IPS DF 6.9 (cell line): ENCODE data around the gene TRERF1.

Experiments used
- DNase-seq: peaks from one replicate; pipeline ENCODE4 v3.0.0-alpha.2; 2013; ENCODE audit warnings: low read depth, low spot score
- H3K27ac ChIP-seq: one replicate; pipeline ENCODE4 v1.5.1; 2013; ENCODE audit warnings: low read length, control low read depth
- H3K27me3 ChIP-seq: 2 replicates; pipeline ENCODE4 v1.6.1; 2013; ENCODE audit warnings: mild to moderate bottlenecking, low read length; ENCODE audit not compliant: control insufficient read depth, insufficient read depth
- H3K36me3 ChIP-seq: 2 replicates; pipeline ENCODE4 v1.6.1; 2013; ENCODE audit warnings: low read length; ENCODE audit not compliant: control insufficient read depth, insufficient read depth
- H3K4me1 ChIP-seq: 2 replicates; pipeline ENCODE4 v1.6.1; 2013; ENCODE audit warnings: low read length; ENCODE audit not compliant: control insufficient read depth, insufficient read depth
- H3K4me3 ChIP-seq: 2 replicates; pipeline ENCODE4 v1.5.1; 2013; ENCODE audit warnings: mild to moderate bottlenecking, low read length
- H3K9me3 ChIP-seq: 2 replicates; pipeline ENCODE4 v1.6.1; 2013; ENCODE audit warnings: low read length, inconsistent platforms; ENCODE audit not compliant: control insufficient read depth, insufficient read depth
- WGBS: extraction: QIAGEN DNeasy Blood & Tissue Kit; methylation state at CpG from one replicate; pipeline ENCODE4 v1.1.7; 2013; ENCODE audit warnings: mixed read lengths, missing lambda C conversion rate; ENCODE audit not compliant: insufficient read length, insufficient coverage; 5-methylcytosine and 5-hydroxymethylcytosine counted together

Gene TRERF1

DNA sequence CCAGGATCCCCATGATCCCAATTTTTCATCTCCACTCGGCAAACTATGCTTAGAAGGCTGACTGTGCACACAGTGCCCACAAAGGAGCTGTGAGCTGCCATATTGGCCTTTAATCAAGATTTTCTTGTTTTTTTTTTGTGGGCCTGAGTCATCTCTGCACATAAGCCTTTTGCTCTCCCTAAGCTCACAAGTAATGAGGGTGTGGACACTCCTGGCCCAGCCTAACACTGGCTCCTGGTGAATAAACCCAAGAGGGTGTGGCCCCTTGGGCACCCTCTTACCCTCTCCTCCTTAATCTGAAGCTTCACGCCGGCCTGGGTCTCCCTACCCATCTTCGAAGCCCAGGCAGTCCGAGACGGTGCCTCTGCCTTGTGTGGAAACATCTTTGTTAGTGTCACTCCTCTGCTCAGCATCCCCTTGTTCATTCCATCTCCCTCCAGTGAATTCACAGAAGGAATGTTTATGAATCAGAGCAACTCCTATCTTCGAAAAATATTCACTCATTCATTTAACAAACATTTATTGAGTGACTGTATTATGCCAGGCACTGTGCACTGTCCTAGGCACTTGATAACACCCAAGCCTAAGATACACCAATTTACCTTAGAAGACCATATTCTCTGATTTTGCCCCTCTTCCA, 211.9 kb downstream of the TRERF1 start:
- DNase-seq: no peak
- Histone ChIP-seq H3K36me3 (peaks cover 5% of the 10 kb centered on the region; the same call in 1 of the 2 replicates), H3K9me3 (no peaks in the 10 kb centered on the region), H3K4me3 (no peak overlapping the region), H3K27me3 (no peaks in the 10 kb centered on the region), H3K4me1 (no peaks in the 10 kb centered on the region; the same call in 1 of the 2 replicates), H3K27ac (no peak overlapping the region)
- WGBS: no CpG with 5 or more reads among the region's 7 CpGs

DNA sequence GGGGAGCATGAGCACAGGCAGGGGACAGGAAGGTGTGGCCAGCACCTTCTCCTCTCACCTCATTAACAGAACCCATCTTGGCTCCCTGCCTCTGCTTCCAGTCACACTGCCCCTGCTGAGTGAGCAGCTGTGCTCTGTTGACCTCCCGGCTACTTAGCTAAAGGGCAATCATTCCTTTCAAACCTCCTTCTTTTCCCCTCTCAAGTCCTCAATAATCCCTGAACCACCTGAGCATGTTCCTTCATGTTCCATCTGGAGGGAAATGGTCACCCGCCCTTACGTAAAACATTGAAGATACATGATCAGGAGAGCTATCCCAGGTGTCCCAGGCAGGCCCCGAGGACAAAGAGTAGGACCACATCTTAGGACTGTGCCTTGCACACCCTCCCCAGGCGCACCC, 212.4 kb downstream of the TRERF1 start:
- Histone ChIP-seq H3K36me3 (peaks cover 5% of the 10 kb centered on the region; the same call in 1 of the 2 replicates), H3K27me3 (no peaks in the 10 kb centered on the region), H3K9me3 (no peaks in the 10 kb centered on the region), H3K4me1 (no peaks in the 10 kb centered on the region), H3K27ac (no peak overlapping the region), H3K4me3 (no peak overlapping the region)
- no CpG with 5 or more reads among the region's 5 CpGs for WGBS
- no peak for DNase-seq

DNA sequence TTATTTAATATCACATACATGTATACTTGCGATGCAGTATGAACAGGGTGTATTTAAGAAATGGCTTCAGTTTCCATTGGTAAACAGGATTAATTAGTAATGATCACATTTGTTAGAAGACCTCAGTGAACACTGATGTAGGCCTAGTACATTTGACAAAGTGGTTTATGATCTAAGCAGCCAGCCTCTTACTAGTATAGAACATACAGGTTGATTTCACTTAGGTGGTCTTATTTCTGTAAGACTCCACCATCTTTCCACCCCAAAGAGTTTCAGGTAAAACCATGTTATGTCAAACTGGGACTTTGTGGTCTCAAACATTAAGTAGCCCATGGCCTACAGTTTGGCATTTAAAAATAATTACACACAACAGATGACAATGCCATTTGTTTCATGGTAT, 213.9 kb downstream of the TRERF1 start:
- Histone ChIP-seq H3K36me3 (peaks cover 2% of the 10 kb centered on the region; the same call in 1 of the 2 replicates), H3K4me3 (no peak overlapping the region), H3K27me3 (no peaks in the 10 kb centered on the region), H3K9me3 (no peaks in the 10 kb centered on the region), H3K4me1 (no peaks in the 10 kb centered on the region), H3K27ac (no peak overlapping the region)
- WGBS: no CpG with 5 or more reads among the region's 1 CpG
- no peak for DNase-seq

DNA sequence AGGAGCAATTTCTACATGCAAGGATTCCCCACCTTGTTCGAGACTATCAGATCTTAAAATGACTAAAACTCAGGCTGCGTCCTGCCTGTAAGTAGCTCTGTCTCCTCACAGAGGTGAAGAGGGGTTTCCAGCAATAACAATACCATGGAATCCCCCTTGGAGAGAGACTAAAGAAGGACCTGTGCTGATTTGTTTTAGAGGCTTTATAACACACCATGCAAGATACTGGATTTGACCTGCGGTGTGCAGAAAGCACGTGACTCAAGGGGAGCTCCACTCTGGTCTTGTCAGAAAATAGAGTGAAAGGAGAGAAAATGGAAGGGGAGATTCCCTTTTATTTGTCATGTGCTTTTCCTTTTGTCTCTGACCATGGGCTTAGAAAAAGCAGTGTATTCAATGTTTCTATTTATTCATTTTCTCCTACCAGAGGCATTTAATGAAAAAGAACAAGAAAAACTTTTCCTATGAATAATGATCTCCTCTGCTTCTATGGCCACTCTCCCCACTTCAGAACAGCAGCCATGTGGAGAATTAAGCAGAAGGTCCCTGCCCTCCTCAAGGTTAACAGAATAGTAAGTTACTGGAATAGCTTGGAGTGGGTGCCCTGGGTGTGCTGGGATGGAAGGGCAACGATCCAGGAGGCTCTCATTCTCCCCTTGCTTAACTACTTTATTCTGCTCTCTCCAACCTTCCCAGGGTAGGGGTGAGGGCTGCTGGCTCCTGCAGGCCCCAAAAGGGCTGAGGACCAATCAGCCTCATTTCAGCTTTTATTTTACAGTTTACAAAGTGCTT, 214.8 kb downstream of the TRERF1 start:
- H3K4me1 ChIP-seq: no peaks in the 10 kb centered on the region
- H3K27ac ChIP-seq: no peak overlapping the region

DNA sequence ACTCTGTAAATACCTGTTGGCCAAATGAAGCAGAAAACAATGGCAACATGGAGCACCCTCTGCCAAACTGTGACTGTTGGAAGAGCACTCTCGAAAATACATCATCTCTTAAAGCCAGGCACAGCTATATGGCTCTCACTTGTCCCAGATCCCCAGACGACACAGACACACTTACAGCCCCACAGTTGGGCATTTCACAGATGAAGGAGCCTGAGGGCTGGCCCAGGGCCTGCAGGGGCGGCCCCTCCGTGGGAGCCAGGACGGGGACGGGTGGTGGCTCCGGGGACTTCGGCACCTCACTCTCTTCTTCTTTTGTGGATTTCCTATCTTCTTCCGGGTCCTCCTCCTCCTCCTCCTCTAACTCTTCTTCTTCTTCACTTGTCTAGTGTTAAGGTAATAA, 215.7 kb downstream of the TRERF1 start:
- Histone ChIP-seq H3K4me1 (no peaks in the 10 kb centered on the region), H3K27ac (no peak overlapping the region), H3K9me3 (no peaks in the 10 kb centered on the region), H3K4me3 (no peak overlapping the region), H3K36me3 (peaks cover 6% of the 10 kb centered on the region; the same call in 1 of the 2 replicates), H3K27me3 (no peaks in the 10 kb centered on the region)
- no CpG with 5 or more reads among the region's 9 CpGs for WGBS
- no peak for DNase-seq

More for the DNA sequence above, 214.8 kb downstream of the TRERF1 start:
- no peaks in the 10 kb centered on the region for H3K27me3 ChIP-seq
- no CpG with 5 or more reads among the region's 5 CpGs for WGBS
- H3K4me3 ChIP-seq: no peak overlapping the region
- no peak for DNase-seq
- H3K9me3 ChIP-seq: no peaks in the 10 kb centered on the region
- H3K36me3 ChIP-seq: peaks cover 6% of the 10 kb centered on the region; the same call in 1 of the 2 replicates

DNA sequence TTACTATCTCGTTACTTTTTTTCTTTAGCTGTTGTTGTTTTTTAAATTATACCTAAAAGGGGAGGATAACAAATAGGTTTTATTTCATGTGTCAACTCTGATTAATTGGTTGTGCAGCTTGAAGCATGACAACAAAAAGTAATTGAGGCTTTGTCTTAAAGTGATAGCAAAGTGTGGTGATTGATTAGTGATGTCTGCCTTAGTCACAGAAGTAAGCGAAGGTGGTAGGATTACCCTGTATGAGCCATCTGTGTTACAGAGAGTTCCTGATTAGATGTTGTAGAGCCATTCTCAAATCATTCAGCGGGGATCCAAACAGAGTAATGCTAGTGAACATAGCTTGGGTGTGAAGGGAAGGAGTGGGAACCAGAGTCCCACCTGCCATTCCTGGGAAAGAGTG, 219.7 kb downstream of the TRERF1 start:
- Histone ChIP-seq H3K27ac (no peak overlapping the region), H3K27me3 (no peaks in the 10 kb centered on the region), H3K9me3 (no peaks in the 10 kb centered on the region), H3K36me3 (peaks cover 9% of the 10 kb centered on the region; the same call in 1 of the 2 replicates), H3K4me1 (no peaks in the 10 kb centered on the region), H3K4me3 (no peak overlapping the region)
- DNase-seq: no peak
- WGBS: no CpG with 5 or more reads among the region's 3 CpGs

DNA sequence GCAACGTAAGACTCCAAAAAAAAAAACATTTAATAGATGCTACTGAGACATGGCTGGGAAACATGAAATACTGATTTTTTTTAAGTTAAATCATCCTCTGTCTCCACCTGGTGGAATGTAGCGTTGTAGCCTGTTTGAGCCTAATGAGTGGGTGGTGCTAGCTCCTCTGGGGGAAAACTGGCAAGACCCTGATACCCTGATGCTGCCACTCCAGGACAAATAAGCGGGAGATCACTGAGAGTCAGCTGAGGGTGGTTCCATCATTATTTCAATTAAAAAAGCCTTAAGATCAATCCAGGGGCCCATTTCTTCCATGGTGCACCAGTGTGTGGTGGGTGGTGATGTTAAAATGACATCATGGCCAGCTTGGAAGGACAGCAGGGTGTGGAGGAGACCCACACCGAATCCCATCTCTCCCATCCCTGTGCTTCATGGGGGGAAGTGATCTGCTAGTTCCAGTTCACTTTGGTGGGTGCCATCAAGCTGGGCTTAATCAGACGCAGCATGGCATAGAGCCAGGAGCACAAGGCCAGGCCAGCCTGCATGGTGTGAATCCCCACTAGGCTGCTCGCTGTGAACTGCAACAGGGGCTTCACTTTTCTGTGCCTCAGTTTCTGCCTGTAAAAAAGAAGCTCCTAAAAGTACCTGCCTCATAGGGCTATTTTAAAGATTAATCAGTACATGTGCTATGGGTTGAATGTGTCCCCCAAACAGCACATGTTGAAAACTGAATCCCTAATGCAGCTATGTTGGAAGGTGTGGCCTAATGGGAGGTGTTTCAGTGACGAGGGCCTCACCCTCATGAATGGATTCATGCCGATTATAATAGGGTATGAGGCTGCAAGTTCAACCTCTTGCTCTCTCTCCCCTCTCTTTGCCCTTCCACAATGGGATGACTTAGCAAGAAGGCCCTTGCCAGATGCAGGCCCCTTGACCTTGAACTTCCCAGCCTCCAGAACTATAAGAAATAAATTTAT, 221.1 kb downstream of the TRERF1 start:
- Histone ChIP-seq H3K4me1 (no peaks in the 10 kb centered on the region), H3K27me3 (no peaks in the 10 kb centered on the region), H3K4me3 (no peak overlapping the region), H3K9me3 (no peaks in the 10 kb centered on the region), H3K36me3 (peaks cover 9% of the 10 kb centered on the region; the same call in 1 of the 2 replicates), H3K27ac (no peak overlapping the region)
- no peak for DNase-seq
- no CpG with 5 or more reads among the region's 8 CpGs for WGBS

DNA sequence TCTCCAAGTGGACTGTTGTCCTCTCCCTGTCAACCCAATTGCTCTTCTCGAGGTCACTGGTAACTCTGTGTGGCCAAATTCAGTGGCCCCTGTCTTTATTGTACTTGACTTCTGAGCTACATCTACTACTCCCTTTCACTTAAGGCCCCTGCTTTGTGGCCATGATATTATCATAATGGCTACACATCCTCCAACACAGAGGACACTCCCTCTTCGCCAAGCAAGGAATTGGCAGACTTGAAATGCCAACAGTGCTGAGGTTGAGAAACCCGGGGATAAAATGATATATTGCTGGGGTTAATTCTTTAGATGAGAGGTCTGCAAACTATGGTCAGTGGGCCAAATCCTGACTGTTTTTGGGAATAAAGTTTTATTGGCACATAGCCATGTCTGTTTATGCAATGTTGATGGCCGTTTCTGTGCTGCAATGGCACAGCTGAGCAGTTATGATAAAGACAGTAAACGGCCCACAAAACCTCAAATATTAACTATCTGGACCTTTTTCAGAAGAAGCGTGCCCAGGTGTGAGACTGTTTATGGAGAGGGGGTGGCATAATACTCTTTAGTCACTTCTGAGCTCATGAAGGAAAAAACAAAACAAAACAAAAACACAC, 222.1 kb downstream of the TRERF1 start:
- Histone ChIP-seq H3K4me1 (no peaks in the 10 kb centered on the region), H3K27me3 (no peaks in the 10 kb centered on the region), H3K4me3 (no peak overlapping the region), H3K27ac (no peak overlapping the region), H3K36me3 (peaks cover 9% of the 10 kb centered on the region; the same call in 1 of the 2 replicates), H3K9me3 (no peaks in the 10 kb centered on the region)
- WGBS: no CpG with 5 or more reads among the region's 6 CpGs
- DNase-seq: no peak

DNA sequence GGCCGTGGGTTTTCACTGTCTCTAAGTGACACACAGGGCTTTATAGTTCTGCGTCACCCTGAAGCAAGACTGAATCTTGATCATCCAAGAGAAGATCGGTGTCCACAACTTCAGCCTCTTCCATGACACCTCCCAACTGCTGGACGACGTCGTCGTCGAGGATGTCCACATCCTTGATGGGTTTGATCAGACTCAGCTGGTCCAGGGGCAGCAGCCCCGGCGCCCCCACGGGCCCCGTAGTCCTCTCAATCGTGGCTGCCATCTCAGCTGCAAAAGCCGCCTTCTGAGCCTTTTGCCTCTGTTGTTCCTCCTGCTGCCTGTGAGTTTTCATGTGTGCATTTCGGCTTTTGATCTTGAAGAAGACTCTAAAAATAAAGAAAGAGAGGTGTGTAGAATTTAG, 223.4 kb downstream of the TRERF1 start:
- Histone ChIP-seq H3K27ac (no peak overlapping the region), H3K4me3 (no peak overlapping the region), H3K36me3 (peaks cover 9% of the 10 kb centered on the region; the same call in 1 of the 2 replicates), H3K27me3 (no peaks in the 10 kb centered on the region), H3K4me1 (no peaks in the 10 kb centered on the region), H3K9me3 (no peaks in the 10 kb centered on the region)
- WGBS: no CpG with 5 or more reads among the region's 15 CpGs
- DNase-seq: no peak
